Transverse colon (tissue), 4 donors: Measurements from ENCODE around the gene CD40. TPM values are rescaled to one million over a fixed set of nuclear protein-coding genes. Genes with fewer than 3 reads are reported as not detected.

Source experiments
- DNase-seq: peaks from one replicate; pipeline ENCODE4 v3.0.0-alpha.2; 2019
- H3K27ac ChIP-seq, 4 donors: fragments of 200-600 bp; sonication (generic); 2 replicates each; pipeline ENCODE4 v1.5.1; 2016 to 2018; ENCODE audit warnings: inconsistent platforms in 4 of 4
- H3K27me3 ChIP-seq: fragments of 200-600 bp; sonication (generic); 2 replicates; pipeline ENCODE4 v1.5.1; 2017; ENCODE audit warnings: inconsistent platforms
- H3K36me3 ChIP-seq, 4 donors: fragments of 200-600 bp; sonication (generic); 2 replicates each; pipeline ENCODE4 v1.5.1; 2017 to 2019; ENCODE audit warnings: inconsistent platforms in 4 of 4
- H3K4me1 ChIP-seq, 4 donors: fragments of 200-600 bp; sonication (generic); 2 replicates each; pipeline ENCODE4 v1.5.1; 2017 to 2020; ENCODE audit warnings: inconsistent platforms in 4 of 4
- H3K4me3 ChIP-seq, 4 donors: fragments of 200-600 bp; sonication (generic); 1 replicate in 1 of 4; 2 replicates in 3 of 4; pipeline versions ENCODE4 v1.5.1 to v1.6.1; 2017 to 2019; ENCODE audit warnings: inconsistent platforms in 4 of 4
- H3K9me3 ChIP-seq, 2 donors: fragments of 200-600 bp; sonication (generic); 2 replicates each; pipeline ENCODE4 v1.5.1; 2017 to 2019; ENCODE audit warnings: inconsistent platforms in 2 of 2
- EP300 ChIP-seq: sonication (generic); formaldehyde crosslinking; IDR thresholded peaks from one replicate; pipeline ENCODE4 v1.6.1; 2017; ENCODE audit warnings: antibody characterized with exemption, low read depth
- POLR2A ChIP-seq: fragments of 450-650 bp; IDR thresholded peaks from one replicate; pipeline ENCODE4 v1.6.1; 2016; ENCODE audit warnings: antibody characterized with exemption, mild to moderate bottlenecking, moderate library complexity
- POLR2AphosphoS5 ChIP-seq, 3 donors: sonication (generic); formaldehyde crosslinking; IDR thresholded peaks; one replicate each; pipeline ENCODE4 v1.6.1; 2016; ENCODE audit warnings: antibody characterized with exemption in 3 of 3
- WGBS, 2 donors: methylation state at CpG; one replicate each; pipeline ENCODE4 v1.1.5; 2018; ENCODE audit warnings: low coverage in 1 of 2; 5-methylcytosine and 5-hydroxymethylcytosine counted together
- in situ Hi-C, 4 donors: fragments of 200-750 bp; cut with MboI; loops; one replicate each; pipeline versions ENCODE4 v1.15.0 to v1.15.1; 2017; ENCODE audit warnings: low sequenced_read_pairs in 3 of 4, low pct_ligation_motif_present in 1 of 4, low pct_unique_long_range_greater_than_20kb in 1 of 4
- intact Hi-C: fragments of 100-400 bp; cut with DNase I; formaldehyde crosslinking; loops from one replicate; pipeline ENCODE4 v1.15.1; 2023; ENCODE audit warnings: low total_unique reads
- total RNA-seq, 4 donors: library from RNA; depleted of rRNA; stranded (reverse); fragments of >200 nt; gene quantifications; one replicate each; pipeline ENCODE4 v1.1.0, GENCODE V29; 2016
- TF ChIP-seq, protein P1 (sequence below), 5 experiments: fragments of 200-600 bp in 3 of 5; fragments of 450-650 bp in 2 of 5; sonication (generic) in 3 of 5; IDR thresholded peaks; 1 replicate in 2 of 5; 2 replicates in 3 of 5; pipeline ENCODE4 v1.5.1; 2016 to 2017; ENCODE audit warnings: antibody characterized with exemption in 5 of 5, inconsistent platforms in 3 of 5, mild to moderate bottlenecking in 2 of 5, moderate library complexity in 1 of 5

CD40 gene
- total RNA-seq, 4 donors from 2014 or later, result 2.5 to 11.6 (median 3.5) TPM

DNA sequence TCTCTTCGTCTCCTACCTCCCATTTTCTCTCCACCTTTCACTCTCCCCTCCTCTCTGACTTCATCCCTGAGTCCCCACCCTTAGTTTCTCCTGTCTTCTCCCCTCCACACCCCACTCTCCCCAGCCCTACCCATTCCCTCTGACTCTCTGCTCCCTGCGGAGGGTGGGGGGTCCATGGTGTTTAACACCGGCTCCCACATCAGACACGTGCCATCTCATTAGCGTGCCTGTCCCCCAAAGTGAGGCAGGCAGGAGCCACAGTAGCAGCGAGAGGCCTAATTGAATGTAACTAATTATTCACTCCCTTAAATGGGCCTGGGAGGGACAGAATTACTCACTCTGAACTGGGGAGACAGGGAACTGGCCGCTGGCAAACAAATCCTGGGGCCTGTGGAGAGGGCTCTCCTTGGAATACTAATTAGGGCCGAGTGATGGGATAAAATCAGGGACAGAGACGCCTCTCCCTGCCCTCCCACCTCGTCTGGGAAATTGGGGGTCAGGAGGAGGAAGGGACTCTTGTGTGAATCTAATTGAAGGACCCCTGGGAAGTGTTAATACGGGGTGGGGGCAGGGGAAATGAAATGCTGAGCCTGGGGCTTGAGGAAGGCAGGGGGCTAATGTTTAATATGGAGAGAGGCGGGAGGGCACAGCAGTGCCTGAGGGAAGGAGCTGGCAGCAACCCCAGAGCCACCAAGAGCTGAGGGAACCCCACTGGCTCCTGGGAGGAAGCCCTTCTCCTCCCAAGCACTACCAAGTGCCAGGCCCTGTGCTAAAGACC lies 17.9 kb downstream of the CD40 start:
- H3K4me3 ChIP-seq, result no peak overlapping the region
- no peaks in the 10 kb centered on the region for H3K4me1 ChIP-seq
- no peaks in the 10 kb centered on the region for H3K36me3 ChIP-seq
- no peak for DNase-seq
- no peaks in the 10 kb centered on the region for H3K9me3 ChIP-seq
- intact Hi-C loops (loop anchor here (10.0 kb wide), 1 partner anchor 209 kb away; no protein-coding TSS in a partner anchor), in situ Hi-C loops (no loop called here)
- TF ChIP-seq, protein P1, sequence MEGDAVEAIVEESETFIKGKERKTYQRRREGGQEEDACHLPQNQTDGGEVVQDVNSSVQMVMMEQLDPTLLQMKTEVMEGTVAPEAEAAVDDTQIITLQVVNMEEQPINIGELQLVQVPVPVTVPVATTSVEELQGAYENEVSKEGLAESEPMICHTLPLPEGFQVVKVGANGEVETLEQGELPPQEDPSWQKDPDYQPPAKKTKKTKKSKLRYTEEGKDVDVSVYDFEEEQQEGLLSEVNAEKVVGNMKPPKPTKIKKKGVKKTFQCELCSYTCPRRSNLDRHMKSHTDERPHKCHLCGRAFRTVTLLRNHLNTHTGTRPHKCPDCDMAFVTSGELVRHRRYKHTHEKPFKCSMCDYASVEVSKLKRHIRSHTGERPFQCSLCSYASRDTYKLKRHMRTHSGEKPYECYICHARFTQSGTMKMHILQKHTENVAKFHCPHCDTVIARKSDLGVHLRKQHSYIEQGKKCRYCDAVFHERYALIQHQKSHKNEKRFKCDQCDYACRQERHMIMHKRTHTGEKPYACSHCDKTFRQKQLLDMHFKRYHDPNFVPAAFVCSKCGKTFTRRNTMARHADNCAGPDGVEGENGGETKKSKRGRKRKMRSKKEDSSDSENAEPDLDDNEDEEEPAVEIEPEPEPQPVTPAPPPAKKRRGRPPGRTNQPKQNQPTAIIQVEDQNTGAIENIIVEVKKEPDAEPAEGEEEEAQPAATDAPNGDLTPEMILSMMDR (IDR thresholded peaks at IDR 0.05), result no peak
- TF ChIP-seq POLR2A (no peak), EP300 (no peak), POLR2AphosphoS5 (IDR thresholded peaks at IDR 0.05) (no peak)
- H3K27ac ChIP-seq, result no peak overlapping the region
- 28 to 52% methylated on average over 7 to 12 of the region's 12 CpGs for WGBS, 2 donors
- H3K27me3 ChIP-seq, result peaks cover 97% of the 10 kb centered on the region

DNA sequence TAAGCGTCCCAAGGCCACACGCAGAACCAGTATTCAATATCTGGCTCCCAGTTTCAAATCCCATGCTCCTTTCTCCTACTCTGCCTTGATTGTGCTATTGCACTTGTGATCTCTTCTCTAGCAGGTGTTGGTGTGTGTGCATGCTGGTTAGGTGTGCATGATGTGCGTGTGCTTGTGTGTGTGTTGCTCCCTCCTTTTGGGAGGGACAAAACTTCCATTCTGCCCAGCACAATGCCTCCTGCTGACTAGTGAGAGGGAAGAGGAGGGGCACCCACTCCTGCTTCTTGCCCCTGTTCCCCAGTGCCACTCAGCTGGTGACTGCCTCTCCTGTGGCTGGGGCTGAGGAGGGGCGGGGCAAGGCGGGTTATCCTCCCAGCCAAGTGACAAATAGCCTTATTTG lies 19.7 kb downstream of the CD40 start:
- H3K27ac ChIP-seq, result no peak overlapping the region
- H3K4me1 ChIP-seq, result no peaks in the 10 kb centered on the region
- WGBS, 2 donors, result 66 to 100% methylated on average over 2 to 5 of the region's 5 CpGs
- DNase-seq, result no peak
- intact Hi-C loops (loop anchor here (10.0 kb wide), 1 partner anchor 207 kb away; no protein-coding TSS in a partner anchor), in situ Hi-C loops (no loop called here)
- H3K9me3 ChIP-seq, result no peaks in the 10 kb centered on the region
- peaks cover 94% of the 10 kb centered on the region for H3K27me3 ChIP-seq
- H3K36me3 ChIP-seq, result no peaks in the 10 kb centered on the region
- no peak overlapping the region for H3K4me3 ChIP-seq
- TF ChIP-seq, protein P1 (IDR thresholded peaks at IDR 0.05), result no peak
- TF ChIP-seq POLR2A (no peak), EP300 (no peak), POLR2AphosphoS5 (IDR thresholded peaks at IDR 0.05) (no peak)

DNA sequence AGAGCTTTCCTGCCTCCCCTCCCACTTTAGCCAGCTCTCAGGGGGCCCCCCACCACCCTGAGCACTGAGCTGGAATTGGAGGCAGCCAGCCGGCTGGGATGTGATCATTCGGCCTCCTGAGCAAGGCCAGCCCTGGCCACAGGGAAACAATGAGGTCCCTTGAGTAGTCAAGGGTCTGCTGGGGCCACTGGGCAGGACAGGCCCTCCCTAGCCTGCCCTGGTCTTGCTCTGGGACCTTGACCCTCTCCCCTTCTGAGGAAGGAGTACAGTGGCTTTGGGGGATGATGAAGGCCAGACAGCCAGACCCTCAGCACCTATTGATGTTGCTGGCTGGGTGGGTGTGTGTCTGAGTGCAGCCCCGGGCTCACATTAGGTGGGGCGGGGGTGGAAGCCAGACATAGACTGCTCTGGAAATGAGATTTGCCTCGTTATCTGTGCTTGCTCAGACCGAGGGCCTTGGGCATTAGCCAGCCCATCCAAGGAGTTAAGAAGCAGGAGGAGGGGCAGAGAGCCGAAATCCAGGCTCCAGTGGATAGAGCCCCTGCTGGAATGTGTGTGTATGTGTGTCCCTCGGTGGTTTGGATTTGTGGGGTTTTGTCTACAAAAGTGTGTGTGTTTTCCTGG lies 21.3 kb downstream of the CD40 start:
- TF ChIP-seq POLR2AphosphoS5 (IDR thresholded peaks at IDR 0.05), result no peak
- no peak for TF ChIP-seq EP300
- no peak for TF ChIP-seq POLR2A
- TF ChIP-seq, protein P1 (IDR thresholded peaks at IDR 0.05), result no peak
- Histone ChIP-seq H3K9me3 (no peaks in the 10 kb centered on the region), H3K4me1 (no peaks in the 10 kb centered on the region), H3K27ac (no peak overlapping the region), H3K27me3 (peaks cover 88% of the 10 kb centered on the region), H3K36me3 (no peaks in the 10 kb centered on the region), H3K4me3 (no peak overlapping the region)
- WGBS, 2 donors, result 39 to 48% methylated on average over 4 to 8 of the region's 8 CpGs
- in situ Hi-C loops, result no loop called here
- no peak for DNase-seq
- intact Hi-C loops, result loop anchor here (10.0 kb wide), 1 partner anchor 205 kb away; no protein-coding TSS in a partner anchor

DNA sequence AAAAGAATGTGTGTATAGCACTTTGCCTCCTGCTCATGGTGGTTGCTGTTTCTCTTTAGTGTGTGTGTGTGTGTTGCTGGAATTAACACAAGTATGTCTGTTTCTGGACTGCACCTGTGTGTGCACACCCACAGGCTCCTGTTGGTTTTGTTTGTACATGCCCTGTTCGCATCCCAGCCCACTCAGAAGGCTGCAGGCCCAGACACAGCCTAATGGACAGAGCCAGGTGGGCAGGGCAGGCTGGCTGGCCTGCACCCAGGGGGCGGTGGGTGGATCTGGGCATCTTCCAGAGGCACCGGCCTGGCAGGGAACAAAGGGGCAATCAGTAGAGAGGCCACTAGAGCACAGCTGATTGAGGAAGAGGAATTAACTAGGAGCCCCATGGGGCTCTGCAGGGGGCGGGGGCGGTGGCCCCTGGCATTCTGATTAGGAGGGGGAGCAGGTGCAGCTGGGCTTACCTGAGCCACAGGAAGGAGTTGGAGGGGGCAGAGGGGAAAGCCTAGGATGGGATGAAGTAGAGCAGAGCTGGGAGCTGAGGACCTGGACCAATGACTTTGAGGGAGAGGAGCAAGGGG lies 21.9 kb downstream of the CD40 start:
- TF ChIP-seq EP300 (no peak), POLR2A (no peak), POLR2AphosphoS5 (IDR thresholded peaks at IDR 0.05) (no peak)
- TF ChIP-seq, protein P1 (IDR thresholded peaks at IDR 0.05), result no peak
- in situ Hi-C loops, result no loop called here
- no peak overlapping the region for H3K27ac ChIP-seq
- no peaks in the 10 kb centered on the region for H3K36me3 ChIP-seq
- peaks cover 85% of the 10 kb centered on the region for H3K27me3 ChIP-seq
- DNase-seq, result no peak
- intact Hi-C loops, result loop anchor here (10.0 kb wide), 1 partner anchor 205 kb away; no protein-coding TSS in a partner anchor
- no peaks in the 10 kb centered on the region for H3K9me3 ChIP-seq
- WGBS, 2 donors, result 46% methylated on average over 5 of the region's 5 CpGs; no CpG with 5 or more reads in 1 of the 2 donors
- no peak overlapping the region for H3K4me3 ChIP-seq
- no peaks in the 10 kb centered on the region for H3K4me1 ChIP-seq
